PC-9 (cell line): ENCODE results near the gene FOXJ3.

Source experiments
- EZH2 ChIP-seq: fragments of 200-600 bp; sonication (generic); IDR thresholded peaks from 2 replicates; pipeline ENCODE4 v1.8.0; 2017; ENCODE audit warnings: antibody characterized with exemption, low read depth
- TF ChIP-seq, protein P1 (sequence below): fragments of 200-600 bp; sonication (generic); conservative IDR thresholded peaks from 2 replicates; pipeline ENCODE4 v1.6.1; 2017; ENCODE audit warnings: mixed run types, antibody characterized with exemption, mild to moderate bottlenecking, moderate library complexity

DNA sequence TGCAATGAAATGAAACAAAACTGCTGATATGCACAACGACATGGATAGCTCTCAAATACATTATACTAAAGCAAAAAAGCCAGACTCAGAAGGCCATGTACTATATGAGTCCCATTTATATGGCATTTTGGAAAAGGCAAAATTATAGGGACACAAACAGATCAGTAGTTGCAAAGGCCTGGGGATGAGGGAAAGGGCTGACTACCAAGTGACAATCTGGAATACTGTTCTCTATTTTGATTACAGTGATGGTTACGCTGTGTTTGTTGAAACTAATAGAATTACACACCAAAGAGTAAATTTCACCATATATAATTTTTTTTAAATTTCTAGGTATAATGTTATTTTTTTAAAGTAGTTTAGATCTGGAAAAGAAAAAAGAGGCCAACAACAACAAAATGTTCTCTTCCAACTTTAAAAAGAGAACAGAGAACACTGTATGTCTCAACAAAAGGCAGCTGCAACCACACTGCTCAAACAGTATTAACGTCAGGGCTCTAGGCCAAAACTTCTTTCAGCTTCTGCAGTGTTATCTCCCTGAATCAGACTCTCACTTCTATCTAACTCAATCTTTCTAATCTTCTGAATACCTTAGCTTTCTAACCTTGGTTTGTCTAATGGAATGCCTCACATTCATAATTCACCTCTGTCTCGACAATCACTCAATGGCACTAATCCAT is 75.8 kb downstream of the FOXJ3 start:
- TF ChIP-seq, protein P1, sequence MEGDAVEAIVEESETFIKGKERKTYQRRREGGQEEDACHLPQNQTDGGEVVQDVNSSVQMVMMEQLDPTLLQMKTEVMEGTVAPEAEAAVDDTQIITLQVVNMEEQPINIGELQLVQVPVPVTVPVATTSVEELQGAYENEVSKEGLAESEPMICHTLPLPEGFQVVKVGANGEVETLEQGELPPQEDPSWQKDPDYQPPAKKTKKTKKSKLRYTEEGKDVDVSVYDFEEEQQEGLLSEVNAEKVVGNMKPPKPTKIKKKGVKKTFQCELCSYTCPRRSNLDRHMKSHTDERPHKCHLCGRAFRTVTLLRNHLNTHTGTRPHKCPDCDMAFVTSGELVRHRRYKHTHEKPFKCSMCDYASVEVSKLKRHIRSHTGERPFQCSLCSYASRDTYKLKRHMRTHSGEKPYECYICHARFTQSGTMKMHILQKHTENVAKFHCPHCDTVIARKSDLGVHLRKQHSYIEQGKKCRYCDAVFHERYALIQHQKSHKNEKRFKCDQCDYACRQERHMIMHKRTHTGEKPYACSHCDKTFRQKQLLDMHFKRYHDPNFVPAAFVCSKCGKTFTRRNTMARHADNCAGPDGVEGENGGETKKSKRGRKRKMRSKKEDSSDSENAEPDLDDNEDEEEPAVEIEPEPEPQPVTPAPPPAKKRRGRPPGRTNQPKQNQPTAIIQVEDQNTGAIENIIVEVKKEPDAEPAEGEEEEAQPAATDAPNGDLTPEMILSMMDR: no peak
- TF ChIP-seq EZH2: no peak
